Measurements from ENCODE around the gene CCDC33.
"Not testable (repeated sequence)": the region's sequence is repeated elsewhere in the genome, so short reads cannot be mapped to it uniquely, and the experiment has no call there.

Gene CCDC33

GRCh38 chr15:74353992-74354391 lies 117.9 kb downstream of the CCDC33 start:
- in situ Hi-C loops (cut with MboI; ENCODE audit: low sequenced_read_pairs): not testable (repeated sequence)

- in situ Hi-C loops (cut with MboI; ENCODE audit: low sequenced_read_pairs): not testable (repeated sequence)
These were observed 119.9 kb downstream of the CCDC33 start for GRCh38 chr15:74356050-74356449.

GRCh38 chr15:74357514-74357913 lies 121.4 kb downstream of the CCDC33 start:
- in situ Hi-C loops (cut with MboI; ENCODE audit: low sequenced_read_pairs): not testable (repeated sequence)

GRCh38 chr15:74359376-74359775 lies 123.2 kb downstream of the CCDC33 start:
- in situ Hi-C loops (cut with MboI; ENCODE audit: low sequenced_read_pairs): not testable (repeated sequence)

DNA sequence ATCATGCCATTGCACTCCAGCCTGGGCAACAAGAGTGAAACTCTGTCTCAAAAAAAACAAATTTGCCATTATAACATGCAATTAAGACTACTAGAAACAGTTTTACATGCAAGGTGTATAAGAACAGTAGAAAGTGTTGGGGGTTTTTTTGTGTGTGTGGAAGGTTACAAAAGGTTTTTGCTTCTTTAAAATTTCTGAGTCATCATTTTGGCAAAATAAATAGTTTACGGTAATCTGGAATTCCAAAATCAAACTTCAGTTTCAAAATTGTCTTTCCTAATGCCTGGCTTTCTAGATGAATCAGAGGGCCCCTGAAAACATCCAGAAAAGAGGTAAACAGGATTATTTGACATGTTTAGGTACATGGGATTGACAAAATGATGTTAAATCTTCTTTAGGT lies 124.7 kb downstream of the CCDC33 start:
- in situ Hi-C loops (cut with MboI; ENCODE audit: low sequenced_read_pairs): not testable (repeated sequence)

GRCh38 chr15:74362482-74362881 lies 126.4 kb downstream of the CCDC33 start:
- in situ Hi-C loops (cut with MboI; ENCODE audit: low sequenced_read_pairs): no loop called here

GRCh38 chr15:74364936-74365597 lies 128.9 kb downstream of the CCDC33 start:
- in situ Hi-C loops (cut with MboI; ENCODE audit: low sequenced_read_pairs): no loop called here

DNA sequence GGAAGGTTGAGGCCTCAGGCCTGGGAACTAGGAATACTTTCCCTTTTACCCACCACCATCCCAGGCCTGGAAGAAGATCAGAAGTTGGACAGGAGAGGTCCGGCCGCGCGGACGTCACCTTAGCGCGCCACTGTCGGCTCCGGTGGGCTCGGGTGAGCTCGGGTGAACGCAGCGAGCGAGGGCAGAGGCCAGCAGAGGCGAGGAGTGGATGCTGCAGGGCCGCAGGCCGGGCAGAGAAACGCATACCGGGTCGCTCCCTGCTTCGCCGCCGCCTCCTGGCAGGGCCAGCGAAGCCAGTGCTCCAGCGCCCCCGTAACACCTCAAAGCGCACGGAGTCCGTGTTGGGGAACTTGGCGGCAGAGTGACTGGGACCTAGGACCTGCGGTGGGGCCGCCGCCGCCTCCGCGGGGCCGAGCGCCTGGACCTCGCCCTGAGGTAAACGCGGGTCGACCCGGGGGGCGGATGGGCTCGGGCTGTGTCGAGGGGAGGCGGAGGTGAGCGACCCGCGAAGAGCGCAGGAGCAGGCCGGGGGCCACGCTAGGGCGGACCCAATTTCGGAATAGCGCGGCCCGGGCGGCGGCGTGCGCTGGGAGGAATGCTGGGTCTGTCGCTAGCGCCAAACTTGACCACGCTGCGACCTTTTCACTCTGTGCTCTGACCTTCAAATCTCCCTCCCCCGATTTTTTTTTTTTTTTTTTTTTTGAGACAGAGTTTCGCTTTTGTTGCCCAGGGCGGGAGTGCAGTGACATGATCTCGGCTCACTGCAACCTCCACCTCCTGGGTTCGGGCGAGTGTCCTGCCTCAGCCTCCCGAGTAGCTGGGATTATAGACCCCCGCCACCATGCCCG lies 129.7 kb downstream of the CCDC33 start:
- in situ Hi-C loops (cut with MboI; ENCODE audit: low sequenced_read_pairs): no loop called here

DNA sequence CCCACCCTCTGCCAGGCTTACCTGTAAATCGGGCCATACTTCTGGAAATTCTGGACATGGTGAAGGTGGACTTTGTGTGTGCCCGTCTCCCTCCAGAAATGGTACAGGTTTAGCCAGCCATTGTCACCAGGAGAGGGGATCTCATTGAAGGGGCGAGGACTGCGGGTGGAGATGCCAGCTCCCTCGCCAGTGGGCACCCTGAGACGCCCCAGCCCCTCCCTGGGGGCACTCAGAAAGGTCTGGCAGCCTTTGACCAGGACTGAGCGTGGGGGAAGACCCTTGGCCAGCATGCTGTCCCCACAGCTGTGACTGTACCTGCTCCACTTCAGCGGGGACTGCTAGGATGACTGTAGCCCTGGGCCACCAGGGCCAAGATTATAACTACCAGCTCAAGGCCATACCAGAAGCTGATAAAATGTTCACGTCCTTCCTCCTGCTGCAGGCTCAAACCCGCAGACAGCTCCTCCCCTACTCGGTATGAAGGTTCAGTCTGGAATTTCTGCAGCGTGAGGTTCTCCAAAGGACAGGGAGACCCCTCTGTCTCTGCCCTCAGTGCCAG lies 131.2 kb downstream of the CCDC33 start, which contains the start of gene CYP11A1:
CYP11A1 (minus strand) TSS at position 351 of the 559 bp plus-strand sequence; CDS start at position 290, 61 bp downstream.
- in situ Hi-C loops (cut with MboI; ENCODE audit: low sequenced_read_pairs): no loop called here

GRCh38 chr15:74368121-74368520 lies 132.0 kb downstream of the CCDC33 start:
- in situ Hi-C loops (cut with MboI; ENCODE audit: low sequenced_read_pairs): no loop called here

- in situ Hi-C loops (cut with MboI; ENCODE audit: low sequenced_read_pairs): no loop called here
These were observed 133.1 kb downstream of the CCDC33 start for GRCh38 chr15:74369084-74369745.

DNA sequence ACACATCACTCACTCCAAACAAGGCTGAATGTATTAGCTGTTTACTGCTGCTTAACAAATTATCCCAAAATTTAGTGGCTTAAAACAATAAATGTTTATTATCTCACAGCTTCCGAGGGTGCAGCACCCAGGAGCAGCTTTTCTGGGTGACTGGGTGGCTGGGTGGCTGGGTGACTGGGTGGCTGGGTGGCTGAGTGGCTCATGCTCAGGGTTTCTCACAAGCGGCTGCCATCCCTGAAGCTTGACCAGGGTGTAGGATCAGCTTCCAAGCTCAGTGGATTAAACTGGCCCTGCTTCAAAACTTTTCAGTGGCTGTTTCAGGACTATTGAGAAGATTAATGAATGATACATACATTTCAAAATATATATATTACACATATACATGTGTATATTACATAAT lies 133.6 kb downstream of the CCDC33 start:
- in situ Hi-C loops (cut with MboI; ENCODE audit: low sequenced_read_pairs): loop anchor here (10.0 kb wide), 1 partner anchor 255 kb away; no protein-coding TSS in a partner anchor

DNA sequence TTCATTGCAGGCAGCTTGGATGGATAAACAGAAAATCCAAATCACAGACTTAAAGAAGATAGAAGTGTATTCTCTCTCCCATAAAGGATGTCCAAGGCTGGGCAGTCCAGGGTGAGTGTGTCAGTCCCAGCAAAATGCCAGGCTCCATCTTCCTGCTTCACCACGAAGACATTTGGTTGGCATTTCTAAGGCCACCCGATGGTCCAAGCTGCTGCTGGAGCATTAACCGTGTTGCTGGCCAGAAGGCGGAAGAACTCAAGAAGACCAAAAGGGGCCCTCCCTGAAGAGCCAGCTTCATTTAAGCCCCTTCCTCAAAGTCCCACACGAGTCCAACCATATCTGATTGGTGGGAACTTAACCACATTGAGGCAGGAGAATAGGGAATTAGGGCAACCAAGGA lies 134.3 kb downstream of the CCDC33 start:
- in situ Hi-C loops (cut with MboI; ENCODE audit: low sequenced_read_pairs): loop anchor here (10.0 kb wide), 1 partner anchor 254 kb away; no protein-coding TSS in a partner anchor

GRCh38 chr15:74373056-74373650 lies 137.0 kb downstream of the CCDC33 start:
- in situ Hi-C loops (cut with MboI; ENCODE audit: low sequenced_read_pairs): loop anchor here (10.0 kb wide), 1 partner anchor 252 kb away; no protein-coding TSS in a partner anchor

- in situ Hi-C loops (cut with MboI; ENCODE audit: low sequenced_read_pairs): loop anchor here (10.0 kb wide), 1 partner anchor 251 kb away; no protein-coding TSS in a partner anchor
These were observed 137.9 kb downstream of the CCDC33 start for GRCh38 chr15:74373731-74374647.

GRCh38 chr15:74374648-74375302 lies 138.6 kb downstream of the CCDC33 start:
- in situ Hi-C loops (cut with MboI; ENCODE audit: low sequenced_read_pairs): loop anchor here (10.0 to 25.0 kb wide), 2 partner anchors 250 to 388 kb away; no protein-coding TSS in a partner anchor

GRCh38 chr15:74375303-74375693 lies 139.2 kb downstream of the CCDC33 start:
- in situ Hi-C loops (cut with MboI; ENCODE audit: low sequenced_read_pairs): loop anchor here (10.0 to 25.0 kb wide), 2 partner anchors 250 to 387 kb away; no protein-coding TSS in a partner anchor

GRCh38 chr15:74376226-74376625 lies 140.1 kb downstream of the CCDC33 start:
- in situ Hi-C loops (cut with MboI; ENCODE audit: low sequenced_read_pairs): loop anchor here (10.0 to 25.0 kb wide), 2 partner anchors 249 to 386 kb away; no protein-coding TSS in a partner anchor
